Body of pancreas (tissue), 4 donors: ENCODE results near the gene GRID2.

Experiments used
- CTCF ChIP-seq, 7 experiments: fragments of 450-650 bp in 4 of 7; fragments of 200-600 bp in 3 of 7; sonication (generic) in 3 of 7; IDR thresholded peaks; one replicate each; pipeline ENCODE4 v1.5.1; 2016 to 2019; ENCODE audit warnings: antibody characterized with exemption in 7 of 7
- POLR2A ChIP-seq, 3 donors: fragments of 450-650 bp; IDR thresholded peaks; one replicate each; pipeline ENCODE4 v1.6.1; 2016; ENCODE audit warnings: antibody characterized with exemption in 3 of 3, mild to moderate bottlenecking in 2 of 3

- TF ChIP-seq POLR2A (IDR thresholded peaks at IDR 0.05) = no peak
- no peak for TF ChIP-seq CTCF (IDR thresholded peaks at IDR 0.05)
Observed at GRCh38 chr4:93744961-93745360, 1441.2 kb downstream of the GRID2 start.
